HG03575 (cell line): Measurements from ENCODE around the gene EFCAB7.
A peak's percentile ranks its signal among the peaks of the same experiment; 100 is the strongest.
"Not testable (repeated sequence)": the region's sequence is repeated elsewhere in the genome, so short reads cannot be mapped to it uniquely, and the experiment has no call there.

Experiments
- ATAC-seq: cut with Tn5 transposase; IDR thresholded peaks from one replicate; pipeline ENCODE4 v1.9.1; 2021; ENCODE audit not compliant: unreplicated experiment, insufficient number of reproducible peaks, low FRiP score; ENCODE audit errors: extremely low read depth

Gene EFCAB7

GRCh38 chr1:63545780-63546179 is 22.5 kb downstream of the EFCAB7 start:
- no peak for ATAC-seq

- no peak for ATAC-seq
Measured at GRCh38 chr1:63547621-63548294, 24.4 kb downstream of the EFCAB7 start.

- no peak for ATAC-seq
Measured at GRCh38 chr1:63548303-63548702, 25.0 kb downstream of the EFCAB7 start.

GRCh38 chr1:63548877-63549276 is 25.6 kb downstream of the EFCAB7 start:
- ATAC-seq: no peak

GRCh38 chr1:63555480-63555879 is 32.2 kb downstream of the EFCAB7 start:
- no peak for ATAC-seq

GRCh38 chr1:63557365-63557987 is 34.2 kb downstream of the EFCAB7 start:
- no peak for ATAC-seq

- no peak for ATAC-seq
Measured at GRCh38 chr1:63559357-63559756, 36.0 kb downstream of the EFCAB7 start.

- no peak for ATAC-seq
Measured at GRCh38 chr1:63563745-63564144, 40.4 kb downstream of the EFCAB7 start.

- ATAC-seq: no peak
Measured at GRCh38 chr1:63569068-63569467, 45.7 kb downstream of the EFCAB7 start.

GRCh38 chr1:63569640-63570316 is 46.5 kb downstream of the EFCAB7 start:
- no peak for ATAC-seq

- not testable (repeated sequence) for ATAC-seq
Measured at GRCh38 chr1:63572686-63573085, 49.4 kb downstream of the EFCAB7 start.

GRCh38 chr1:63574203-63574796 is 51.0 kb downstream of the EFCAB7 start:
- ATAC-seq: not testable (repeated sequence)

- ATAC-seq: no peak
Measured at GRCh38 chr1:63575340-63575826, 52.1 kb downstream of the EFCAB7 start.

- ATAC-seq: not testable (repeated sequence)
Measured at GRCh38 chr1:63586326-63586725, 63.0 kb downstream of the EFCAB7 start.

GRCh38 chr1:63590166-63590560 is 66.8 kb downstream of the EFCAB7 start:
- ATAC-seq: no peak

GRCh38 chr1:63592536-63593302 is 69.4 kb downstream of the EFCAB7 start:
- peak; percentile 30 for ATAC-seq

- ATAC-seq: peak; percentile 42
Measured at GRCh38 chr1:63593303-63593885, 70.1 kb downstream of the EFCAB7 start, which contains the start of gene PGM1. TSS of gene PGM1 (plus strand) at chr1:63593411. CDS start at chr1:63593489, 78 bp downstream.

GRCh38 chr1:63593886-63594605 is 70.7 kb downstream of the EFCAB7 start:
- peak; percentile 9 for ATAC-seq
